ENCODE results near the gene KCNMB1.

DNA sequence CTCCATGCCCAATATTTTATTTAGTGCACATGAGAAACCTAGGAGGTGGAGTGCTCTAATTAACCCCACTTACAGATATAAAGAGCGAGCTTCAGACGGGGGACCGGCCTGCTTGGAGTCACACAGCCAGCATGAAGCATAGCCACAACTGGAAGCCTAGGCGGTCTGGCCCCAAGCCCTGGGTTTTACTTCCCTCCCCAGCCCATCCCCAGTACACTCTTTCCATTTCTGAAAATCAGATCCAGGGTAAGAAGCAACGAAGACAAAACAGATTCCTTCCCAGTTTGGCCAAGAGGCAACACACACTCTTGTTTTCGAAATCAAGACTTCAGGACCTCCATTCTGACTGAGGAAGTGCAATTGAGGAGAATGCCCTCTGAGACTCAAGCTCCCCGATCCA is 27.1 kb downstream of the KCNMB1 start:
- TF ChIP-seq, protein P1, sequence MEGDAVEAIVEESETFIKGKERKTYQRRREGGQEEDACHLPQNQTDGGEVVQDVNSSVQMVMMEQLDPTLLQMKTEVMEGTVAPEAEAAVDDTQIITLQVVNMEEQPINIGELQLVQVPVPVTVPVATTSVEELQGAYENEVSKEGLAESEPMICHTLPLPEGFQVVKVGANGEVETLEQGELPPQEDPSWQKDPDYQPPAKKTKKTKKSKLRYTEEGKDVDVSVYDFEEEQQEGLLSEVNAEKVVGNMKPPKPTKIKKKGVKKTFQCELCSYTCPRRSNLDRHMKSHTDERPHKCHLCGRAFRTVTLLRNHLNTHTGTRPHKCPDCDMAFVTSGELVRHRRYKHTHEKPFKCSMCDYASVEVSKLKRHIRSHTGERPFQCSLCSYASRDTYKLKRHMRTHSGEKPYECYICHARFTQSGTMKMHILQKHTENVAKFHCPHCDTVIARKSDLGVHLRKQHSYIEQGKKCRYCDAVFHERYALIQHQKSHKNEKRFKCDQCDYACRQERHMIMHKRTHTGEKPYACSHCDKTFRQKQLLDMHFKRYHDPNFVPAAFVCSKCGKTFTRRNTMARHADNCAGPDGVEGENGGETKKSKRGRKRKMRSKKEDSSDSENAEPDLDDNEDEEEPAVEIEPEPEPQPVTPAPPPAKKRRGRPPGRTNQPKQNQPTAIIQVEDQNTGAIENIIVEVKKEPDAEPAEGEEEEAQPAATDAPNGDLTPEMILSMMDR (IDR thresholded peaks at IDR 0.05): no peak
- TF ChIP-seq POLR2A (IDR thresholded peaks at IDR 0.05): no peak

All from thyroid gland (tissue), 4 donors.